Upper lobe of left lung (tissue), 4 donors: ENCODE data around the gene ASCC2.

Experiments used
- CTCF ChIP-seq, 6 experiments: fragments of 450-650 bp in 4 of 6; fragments of 200-600 bp in 2 of 6; sonication (generic) in 2 of 6; IDR thresholded peaks; one replicate each; pipeline ENCODE4 v1.5.1; 2016 to 2019; ENCODE audit warnings: antibody characterized with exemption in 6 of 6
- POLR2A ChIP-seq, 4 donors: fragments of 450-650 bp; IDR thresholded peaks; one replicate each; pipeline ENCODE4 v1.5.1; 2016 to 2017; ENCODE audit warnings: antibody characterized with exemption in 4 of 4, mild to moderate bottlenecking in 2 of 4
- POLR2AphosphoS5 ChIP-seq, 2 donors: sonication (generic); formaldehyde crosslinking; IDR thresholded peaks; one replicate each; pipeline ENCODE4 v1.5.1; 2017; ENCODE audit warnings: antibody characterized with exemption in 2 of 2

- no peak for TF ChIP-seq POLR2A (IDR thresholded peaks at IDR 0.05)
- no peak for TF ChIP-seq CTCF (IDR thresholded peaks at IDR 0.05)
- TF ChIP-seq POLR2AphosphoS5 (IDR thresholded peaks at IDR 0.05): no peak
These were observed 39.3 kb downstream of the ASCC2 start for GRCh38 chr22:29798801-29799200.
